ENCODE results near the gene DYNAP. TPM values are rescaled to one million over a fixed set of nuclear protein-coding genes. Genes with fewer than 3 reads are reported as not detected.

Gene DYNAP
- total RNA-seq, 3 donors from 2014 or later: not detected

- Histone ChIP-seq H3K27me3 (no peaks in the 10 kb centered on the region), H3K4me1 (no peaks in the 10 kb centered on the region), H3K4me3 (no peak overlapping the region), H3K27ac (no peak overlapping the region), H3K36me3 (no peaks in the 10 kb centered on the region), H3K9me3 (no peaks in the 10 kb centered on the region)
- no peak for DNase-seq (ENCODE audit: low spot score in 2 of 2)
- intact Hi-C loops (cut with DNase I; ENCODE audit: low total_unique reads): no loop called here
- TF ChIP-seq POLR2AphosphoS5 (IDR thresholded peaks at IDR 0.05) (no peak), POLR2A (IDR thresholded peaks at IDR 0.05) (no peak), CTCF (IDR thresholded peaks at IDR 0.05) (no peak)
Measured at GRCh38 chr18:54630963-54631362, 39.9 kb downstream of the DYNAP start.

- DNase-seq (ENCODE audit: low spot score in 2 of 2): no peak
- Histone ChIP-seq H3K36me3 (no peaks in the 10 kb centered on the region), H3K9me3 (no peaks in the 10 kb centered on the region), H3K4me3 (no peak overlapping the region), H3K27ac (no peak overlapping the region), H3K27me3 (no peaks in the 10 kb centered on the region), H3K4me1 (no peaks in the 10 kb centered on the region)
- intact Hi-C loops (cut with DNase I; ENCODE audit: low total_unique reads): no loop called here
- TF ChIP-seq POLR2A (IDR thresholded peaks at IDR 0.05): no peak
- no peak for TF ChIP-seq CTCF (IDR thresholded peaks at IDR 0.05)
- no peak for TF ChIP-seq POLR2AphosphoS5 (IDR thresholded peaks at IDR 0.05)
Measured at GRCh38 chr18:54636217-54636616, 45.2 kb downstream of the DYNAP start.

- Histone ChIP-seq H3K27me3 (no peaks in the 10 kb centered on the region), H3K4me1 (no peaks in the 10 kb centered on the region), H3K36me3 (no peaks in the 10 kb centered on the region), H3K4me3 (no peak overlapping the region), H3K27ac (no peak overlapping the region), H3K9me3 (no peaks in the 10 kb centered on the region)
- intact Hi-C loops (cut with DNase I; ENCODE audit: low total_unique reads): no loop called here
- no peak for DNase-seq (ENCODE audit: low spot score in 2 of 2)
- TF ChIP-seq CTCF (IDR thresholded peaks at IDR 0.05) (no peak), POLR2AphosphoS5 (IDR thresholded peaks at IDR 0.05) (no peak), POLR2A (IDR thresholded peaks at IDR 0.05) (no peak)
Measured at GRCh38 chr18:54641734-54642133, 50.7 kb downstream of the DYNAP start.

- H3K9me3 ChIP-seq: no peaks in the 10 kb centered on the region
- no peak for DNase-seq (ENCODE audit: low spot score in 2 of 2)
Measured at GRCh38 chr18:54647176-54647575, 56.1 kb downstream of the DYNAP start.

More at GRCh38 chr18:54647176-54647575, 56.1 kb downstream of the DYNAP start:
- no peaks in the 10 kb centered on the region for H3K36me3 ChIP-seq
- TF ChIP-seq CTCF (IDR thresholded peaks at IDR 0.05): peak in 2 of 3 donors; percentile 41 to 49
- TF ChIP-seq POLR2A (IDR thresholded peaks at IDR 0.05): no peak
- no peak for TF ChIP-seq POLR2AphosphoS5 (IDR thresholded peaks at IDR 0.05)
- no peak overlapping the region for H3K27ac ChIP-seq
- no peaks in the 10 kb centered on the region for H3K4me1 ChIP-seq
- H3K4me3 ChIP-seq: no peak overlapping the region
- intact Hi-C loops (cut with DNase I; ENCODE audit: low total_unique reads): no loop called here
- no peaks in the 10 kb centered on the region for H3K27me3 ChIP-seq

Other genes starting within 250 kb of the DYNAP start
- gene STARD6, start 233.4 kb upstream of the DYNAP start, total RNA-seq: not detected
- gene C18orf54, start 233.3 kb upstream of the DYNAP start, total RNA-seq: 1 to 10 TPM; 1.3 to 2.3 (median 2.1) TPM
- 10 to 100 TPM in 2 of 3 donors, 1 to 10 TPM in 1; 1.1 to 24.6 (median 11.8) TPM for gene RAB27B, start 237.2 kb downstream of the DYNAP start, total RNA-seq

Data from breast epithelium (tissue), 4 donors.